Parathyroid adenoma (tissue), 2 donors: ENCODE measurements around the gene KDM7A.

Experiments
- H2AFZ ChIP-seq: fragments of 300-600 bp; sonication (generic); one replicate; pipeline ENCODE4 v1.7.0; 2017; ENCODE audit warnings: antibody characterized with exemption, mild to moderate bottlenecking
- H3K27ac ChIP-seq: fragments of 300-600 bp; sonication (generic); one replicate; pipeline ENCODE4 v1.7.0; 2017
- H3K27me3 ChIP-seq: fragments of 300-600 bp; sonication (generic); one replicate; pipeline ENCODE4 v1.7.0; 2017; ENCODE audit warnings: low read length; ENCODE audit not compliant: control insufficient read depth, insufficient read depth
- H3K36me3 ChIP-seq: fragments of 300-600 bp; sonication (generic); one replicate; pipeline ENCODE4 v1.7.0; 2017; ENCODE audit warnings: low read length; ENCODE audit not compliant: control insufficient read depth, insufficient read depth
- H3K4me1 ChIP-seq: fragments of 300-600 bp; sonication (generic); one replicate; pipeline ENCODE4 v1.7.0; 2017; ENCODE audit warnings: control low read depth
- H3K4me2 ChIP-seq: fragments of 300-600 bp; sonication (generic); one replicate; pipeline ENCODE4 v1.7.0; 2017; ENCODE audit warnings: low read length
- H3K4me3 ChIP-seq: fragments of 300-600 bp; sonication (generic); one replicate; pipeline ENCODE4 v1.7.0; 2017; ENCODE audit warnings: low read depth, low read length
- H3K79me2 ChIP-seq: fragments of 300-600 bp; sonication (generic); one replicate; pipeline ENCODE4 v1.7.0; 2017; ENCODE audit warnings: control low read depth
- H3K9ac ChIP-seq: fragments of 300-600 bp; sonication (generic); one replicate; pipeline ENCODE4 v1.7.0; 2017; ENCODE audit warnings: mild to moderate bottlenecking
- H3K9me3 ChIP-seq: fragments of 300-600 bp; sonication (generic); one replicate; pipeline ENCODE4 v1.7.0; 2017; ENCODE audit warnings: low read length; ENCODE audit not compliant: control insufficient read depth
- TF ChIP-seq, protein P1 (sequence below): fragments of 300-600 bp; sonication (generic); IDR thresholded peaks from one replicate; pipeline ENCODE4 v1.7.0; 2017; ENCODE audit warnings: antibody characterized with exemption, mild to moderate bottlenecking
- donor health status: primary hyperparathyroidism.

The KDM7A gene

DNA sequence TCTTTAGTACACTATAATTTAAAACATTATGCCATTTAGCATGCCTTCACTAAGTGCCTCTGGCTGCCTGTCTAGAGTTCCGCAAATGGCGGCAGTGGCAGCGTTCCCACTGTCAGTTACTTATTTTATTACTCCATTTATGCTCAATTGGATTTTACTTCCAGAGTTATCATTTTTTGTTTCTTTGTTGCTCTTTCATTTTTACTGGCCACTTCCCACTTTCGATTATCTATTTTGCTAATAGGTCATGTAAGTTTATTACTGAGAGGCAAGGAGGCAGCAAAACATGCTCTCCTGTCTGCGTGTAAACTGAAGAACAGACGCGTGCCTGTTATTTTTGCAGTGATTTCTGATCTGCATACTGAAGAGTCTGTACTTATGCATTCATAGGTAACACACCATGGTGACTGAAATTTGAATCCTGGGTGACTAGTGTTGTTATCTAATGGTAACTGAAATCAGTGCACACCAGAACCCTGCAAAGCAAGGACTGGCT, 23.1 kb downstream of the KDM7A start:
- Histone ChIP-seq H3K27ac (no peak overlapping the region), H3K9me3 (no peaks in the 10 kb centered on the region), H3K36me3 (no peaks in the 10 kb centered on the region), H3K79me2 (peaks cover 11% of the 10 kb centered on the region), H3K9ac (no peak overlapping the region), H3K4me1 (no peaks in the 10 kb centered on the region), H2AFZ (no peak overlapping the region), H3K27me3 (no peaks in the 10 kb centered on the region), H3K4me3 (no peak overlapping the region), H3K4me2 (no peak overlapping the region)
- TF ChIP-seq, protein P1, sequence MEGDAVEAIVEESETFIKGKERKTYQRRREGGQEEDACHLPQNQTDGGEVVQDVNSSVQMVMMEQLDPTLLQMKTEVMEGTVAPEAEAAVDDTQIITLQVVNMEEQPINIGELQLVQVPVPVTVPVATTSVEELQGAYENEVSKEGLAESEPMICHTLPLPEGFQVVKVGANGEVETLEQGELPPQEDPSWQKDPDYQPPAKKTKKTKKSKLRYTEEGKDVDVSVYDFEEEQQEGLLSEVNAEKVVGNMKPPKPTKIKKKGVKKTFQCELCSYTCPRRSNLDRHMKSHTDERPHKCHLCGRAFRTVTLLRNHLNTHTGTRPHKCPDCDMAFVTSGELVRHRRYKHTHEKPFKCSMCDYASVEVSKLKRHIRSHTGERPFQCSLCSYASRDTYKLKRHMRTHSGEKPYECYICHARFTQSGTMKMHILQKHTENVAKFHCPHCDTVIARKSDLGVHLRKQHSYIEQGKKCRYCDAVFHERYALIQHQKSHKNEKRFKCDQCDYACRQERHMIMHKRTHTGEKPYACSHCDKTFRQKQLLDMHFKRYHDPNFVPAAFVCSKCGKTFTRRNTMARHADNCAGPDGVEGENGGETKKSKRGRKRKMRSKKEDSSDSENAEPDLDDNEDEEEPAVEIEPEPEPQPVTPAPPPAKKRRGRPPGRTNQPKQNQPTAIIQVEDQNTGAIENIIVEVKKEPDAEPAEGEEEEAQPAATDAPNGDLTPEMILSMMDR, result no peak

DNA sequence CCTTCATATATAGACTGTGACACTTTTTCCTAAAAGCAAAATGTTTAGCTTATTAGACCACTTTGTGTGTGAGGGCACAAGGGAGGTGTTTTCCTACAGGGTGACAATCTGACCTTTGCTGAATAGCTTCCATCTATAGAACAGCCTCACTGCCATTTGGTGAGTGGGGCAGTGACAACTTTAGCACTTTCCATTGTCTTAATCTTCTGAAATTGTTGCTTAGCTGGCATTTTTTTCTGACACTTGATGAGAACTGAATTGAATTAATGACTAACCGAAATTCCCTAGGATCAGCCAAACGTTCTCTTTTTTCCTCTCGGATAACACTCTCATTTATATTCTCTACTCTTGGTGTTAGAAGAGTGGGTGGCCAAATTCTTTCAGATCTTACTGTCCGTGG, 30.2 kb downstream of the KDM7A start:
- Histone ChIP-seq H3K27ac (no peak overlapping the region), H3K4me2 (no peak overlapping the region), H3K36me3 (no peaks in the 10 kb centered on the region), H3K4me1 (no peaks in the 10 kb centered on the region), H3K79me2 (no peaks in the 10 kb centered on the region), H3K9me3 (no peaks in the 10 kb centered on the region), H2AFZ (no peak overlapping the region), H3K9ac (no peak overlapping the region), H3K4me3 (no peak overlapping the region), H3K27me3 (no peaks in the 10 kb centered on the region)
- TF ChIP-seq, protein P1, result no peak

- Histone ChIP-seq H2AFZ (no peak overlapping the region), H3K4me3 (no peak overlapping the region), H3K9ac (no peak overlapping the region), H3K79me2 (no peaks in the 10 kb centered on the region), H3K27ac (no peak overlapping the region), H3K36me3 (no peaks in the 10 kb centered on the region), H3K4me2 (no peak overlapping the region), H3K9me3 (no peaks in the 10 kb centered on the region), H3K4me1 (no peaks in the 10 kb centered on the region), H3K27me3 (no peaks in the 10 kb centered on the region)
- TF ChIP-seq, protein P1, result no peak
These were observed 31.1 kb downstream of the KDM7A start for GRCh38 chr7:140145709-140146108.

GRCh38 chr7:140144821-140145220, 32.0 kb downstream of the KDM7A start:
- Histone ChIP-seq H3K4me2 (no peak overlapping the region), H3K79me2 (no peaks in the 10 kb centered on the region), H3K36me3 (no peaks in the 10 kb centered on the region), H3K9me3 (no peaks in the 10 kb centered on the region), H3K9ac (no peak overlapping the region), H3K4me3 (no peak overlapping the region), H3K27me3 (no peaks in the 10 kb centered on the region), H2AFZ (no peak overlapping the region), H3K4me1 (no peaks in the 10 kb centered on the region), H3K27ac (no peak overlapping the region)
- TF ChIP-seq, protein P1, result no peak

DNA sequence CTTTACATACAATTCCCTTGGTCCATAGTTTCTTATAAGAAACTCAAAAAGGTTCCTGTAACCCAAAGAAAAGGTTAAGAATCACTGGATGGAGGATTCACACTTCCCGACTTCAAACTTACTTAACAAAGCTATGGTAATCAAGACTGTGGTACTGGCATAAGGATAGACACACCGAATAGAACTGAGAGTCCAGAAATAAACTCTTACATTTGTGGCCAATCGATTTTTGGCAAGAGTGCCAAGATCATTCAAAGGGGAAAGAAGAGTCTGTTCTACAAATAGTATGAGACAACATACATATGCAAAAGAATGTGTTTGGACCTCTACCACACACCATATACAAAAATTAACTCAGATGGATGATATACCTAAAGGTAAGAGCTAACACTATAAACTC, 32.8 kb downstream of the KDM7A start:
- no peak overlapping the region for H3K9ac ChIP-seq
- H3K27ac ChIP-seq, result no peak overlapping the region
- no peaks in the 10 kb centered on the region for H3K9me3 ChIP-seq
- H3K4me1 ChIP-seq, result no peaks in the 10 kb centered on the region
- TF ChIP-seq, protein P1, result no peak
- H3K4me2 ChIP-seq, result no peak overlapping the region
- H3K27me3 ChIP-seq, result no peaks in the 10 kb centered on the region
- H3K4me3 ChIP-seq, result no peak overlapping the region
- no peaks in the 10 kb centered on the region for H3K79me2 ChIP-seq
- H3K36me3 ChIP-seq, result no peaks in the 10 kb centered on the region
- H2AFZ ChIP-seq, result no peak overlapping the region
